Fibroblast of lung (primary cell): ENCODE data around the gene ZDHHC1. TPM values are rescaled to one million over a fixed set of nuclear protein-coding genes. Genes with fewer than 3 reads are reported as not detected.
"Not testable (repeated sequence)": the region's sequence is repeated elsewhere in the genome, so short reads cannot be mapped to it uniquely, and the experiment has no call there.

Experiments used
- DNase-seq, 2 donors: peaks; one replicate each; pipeline versions ENCODE4 v3.0.0 to v3.0.0-alpha.2; 2010; ENCODE audit warnings: low read depth in 2 of 2
- H2AFZ ChIP-seq: 2 replicates; pipeline ENCODE4 v1.5.1; 2012; ENCODE audit warnings: low read length, control low read depth, inconsistent platforms
- H3K27ac ChIP-seq: 2 replicates; pipeline ENCODE4 v1.5.1; 2011; ENCODE audit warnings: low read length, control low read depth; ENCODE audit not compliant: insufficient read depth
- H3K27me3 ChIP-seq: 2 replicates; pipeline ENCODE4 v1.5.1; 2011; ENCODE audit warnings: mild to moderate bottlenecking, low read length; ENCODE audit not compliant: control insufficient read depth, insufficient read depth
- H3K36me3 ChIP-seq: 2 replicates; pipeline ENCODE4 v1.5.1; 2011; ENCODE audit warnings: low read length; ENCODE audit not compliant: control insufficient read depth, insufficient read depth
- H3K4me1 ChIP-seq: 2 replicates; pipeline ENCODE4 v1.5.1; 2011; ENCODE audit warnings: low read length; ENCODE audit not compliant: control insufficient read depth, insufficient read depth; ENCODE audit errors: extremely low read depth
- H3K4me2 ChIP-seq: 2 replicates; pipeline ENCODE4 v1.5.1; 2011; ENCODE audit warnings: low read length, control low read depth; ENCODE audit not compliant: insufficient read depth; ENCODE audit errors: extremely low read depth
- H3K4me3 ChIP-seq, 4 experiments: fragments of 200-600 bp in 1 of 4; sonication (generic) in 1 of 4; replicated peaks in 1 of 4; 2 replicates each; pipeline ENCODE4 v1.5.1; 2011 to 2016; ENCODE audit warnings: low read length in 4 of 4, low read depth in 3 of 4, mild to moderate bottlenecking in 3 of 4, control low read depth in 2 of 4, inconsistent platforms in 1 of 4, mixed read lengths in 1 of 4; ENCODE audit not compliant: insufficient read depth in 1 of 4; ENCODE audit errors: control extremely low read depth in 1 of 4
- H3K79me2 ChIP-seq: 2 replicates; pipeline ENCODE4 v1.5.1; 2012; ENCODE audit warnings: mild to moderate bottlenecking, low read length, inconsistent platforms; ENCODE audit not compliant: control insufficient read depth, insufficient read depth
- H3K9ac ChIP-seq: 2 replicates; pipeline ENCODE4 v1.5.1; 2011; ENCODE audit warnings: mild to moderate bottlenecking, low read length, control low read depth; ENCODE audit not compliant: insufficient read depth
- H3K9me3 ChIP-seq: 2 replicates; pipeline ENCODE4 v1.5.1; 2012; ENCODE audit warnings: low read depth, low read length; ENCODE audit not compliant: control insufficient read depth, insufficient read depth
- H4K20me1 ChIP-seq: 2 replicates; pipeline ENCODE4 v1.5.1; 2011; ENCODE audit warnings: low read length; ENCODE audit not compliant: control insufficient read depth, insufficient read depth; ENCODE audit errors: extremely low read depth
- CTCF ChIP-seq, 2 donors: IDR thresholded peaks in 1 of 2; conservative IDR thresholded peaks in 1 of 2; 1 replicate in 1 of 2; 2 replicates in 1 of 2; pipeline ENCODE4 v1.5.1; 2011 to 2012; ENCODE audit warnings: low read length in 2 of 2, control low read depth in 1 of 2, inconsistent platforms in 1 of 2, low read depth in 1 of 2, mild to moderate bottlenecking in 1 of 2
- EZH2 ChIP-seq: IDR thresholded peaks from 2 replicates; pipeline ENCODE4 v1.5.1; 2012; ENCODE audit warnings: low read length, control low read depth, mild to moderate bottlenecking; ENCODE audit errors: missing control alignments
- polyA plus RNA-seq, 2 donors: library from polyadenylated mRNA; depleted of rRNA in 1 of 2; stranded (reverse) in 1 of 2; unstranded in 1 of 2; fragments of >200 nt; gene quantifications; 2 replicates each; pipeline ENCODE4 v1.2.1, GENCODE V29; 2011 to 2012; ENCODE audit warnings: missing spikeins in 1 of 2
- total RNA-seq: library from RNA; depleted of rRNA; stranded (reverse); fragments of >200 nt; gene quantifications from 2 replicates; pipeline ENCODE4 v1.2.1, GENCODE V29; 2014

The ZDHHC1 gene
- total and polyA plus RNA-seq, 2 donors (not counting 1 experiment from before 2014, with no cell fraction given), result 2.7 to 6.4 TPM

- H3K27me3 ChIP-seq, result peaks cover 4% of the 10 kb centered on the region
- H3K4me2 ChIP-seq, result no peak overlapping the region
- TF ChIP-seq CTCF (conservative IDR thresholded peaks at IDR 0.05 in 1 of 2, IDR thresholded peaks at IDR 0.05 in 1 of 2; ENCODE audit: low read depth in 1 of 2, low read length in 2 of 2) (no peak), EZH2 (no peak)
- H3K9me3 ChIP-seq, result no peaks in the 10 kb centered on the region
- no peaks in the 10 kb centered on the region for H3K36me3 ChIP-seq
- no peaks in the 10 kb centered on the region for H4K20me1 ChIP-seq
- H3K4me1 ChIP-seq, result peaks cover 2% of the 10 kb centered on the region
- no peak overlapping the region for H3K4me3 ChIP-seq
- no peak overlapping the region for H3K27ac ChIP-seq
- DNase-seq, result no peak
- H3K79me2 ChIP-seq, result no peaks in the 10 kb centered on the region
- no peak overlapping the region for H3K9ac ChIP-seq
- no peak overlapping the region for H2AFZ ChIP-seq
These were observed 3.7 kb upstream of the ZDHHC1 start for GRCh38 chr16:67419931-67420330.

GRCh38 chr16:67419502-67419901 lies 3.2 kb upstream of the ZDHHC1 start:
- Histone ChIP-seq H2AFZ (no peak overlapping the region), H3K79me2 (no peaks in the 10 kb centered on the region), H3K4me2 (no peak overlapping the region), H3K9ac (no peak overlapping the region), H3K9me3 (no peaks in the 10 kb centered on the region), H3K27me3 (peaks cover 4% of the 10 kb centered on the region), H3K27ac (no peak overlapping the region), H3K36me3 (no peaks in the 10 kb centered on the region), H3K4me1 (peaks cover 2% of the 10 kb centered on the region), H4K20me1 (no peaks in the 10 kb centered on the region), H3K4me3 (no peak overlapping the region)
- TF ChIP-seq EZH2 (no peak), CTCF (conservative IDR thresholded peaks at IDR 0.05 in 1 of 2, IDR thresholded peaks at IDR 0.05 in 1 of 2; ENCODE audit: low read depth in 1 of 2, low read length in 2 of 2) (no peak)
- no peak for DNase-seq

GRCh38 chr16:67417333-67418061 lies 1.2 kb upstream of the ZDHHC1 start:
- no peak overlapping the region for H2AFZ ChIP-seq
- H3K4me3 ChIP-seq, result no peak overlapping the region
- H3K27me3 ChIP-seq, result no peaks in the 10 kb centered on the region
- H4K20me1 ChIP-seq, result no peaks in the 10 kb centered on the region
- no peaks in the 10 kb centered on the region for H3K36me3 ChIP-seq
- H3K27ac ChIP-seq, result no peak overlapping the region
- no peaks in the 10 kb centered on the region for H3K9me3 ChIP-seq
- no peak for DNase-seq
- H3K9ac ChIP-seq, result no peak overlapping the region
- peaks cover 2% of the 10 kb centered on the region for H3K4me1 ChIP-seq
- TF ChIP-seq EZH2 (no peak), CTCF (conservative IDR thresholded peaks at IDR 0.05 in 1 of 2, IDR thresholded peaks at IDR 0.05 in 1 of 2; ENCODE audit: low read depth in 1 of 2, low read length in 2 of 2) (no peak)
- H3K79me2 ChIP-seq, result no peaks in the 10 kb centered on the region
- no peak overlapping the region for H3K4me2 ChIP-seq

GRCh38 chr16:67415421-67415820 lies 856 bp downstream of the ZDHHC1 start:
- not testable (repeated sequence) for H3K27me3 ChIP-seq, H3K79me2 ChIP-seq, H3K9ac ChIP-seq, H3K36me3 ChIP-seq, H2AFZ ChIP-seq, H4K20me1 ChIP-seq, H3K4me1 ChIP-seq, H3K9me3 ChIP-seq, DNase-seq
- peak overlapping the region; percentile 88 for H3K27ac ChIP-seq
- peak overlapping the region; percentile 66 to 91 (median 72) for H3K4me3 ChIP-seq
- H3K4me2 ChIP-seq, result peak overlapping the region; percentile 91
